ENCODE data around the gene CHN2. TPM values are rescaled to one million over a fixed set of nuclear protein-coding genes. Genes with fewer than 3 reads are reported as not detected.

CHN2 gene
- total RNA-seq, 1 experiment from 2014 or later, result 2.1 TPM

- BruUV-seq (replicated peaks), result no TSS peak
- H2AFZ ChIP-seq (ENCODE audit: low read depth, low read length, poor library complexity, severe bottlenecking), result no peak overlapping the region
- H3K36me3 ChIP-seq (ENCODE audit: control insufficient read depth in 1 of 2, insufficient read depth in 2 of 2, low read length in 2 of 2), result no peaks in the 10 kb centered on the region
- ChIA-PET RAD21 (ENCODE audit: low non-redundant PET in 1 of 2, low total read pairs in 2 of 2, uncharacterized antibody in 2 of 2, unreplicated experiment in 2 of 2) (no interaction called here), CTCF (no interaction called here), POLR2A (no interaction called here)
- H3K4me3 ChIP-seq (replicated peaks in 1 of 2; ENCODE audit: low read depth in 1 of 2, low read length in 2 of 2), result no peak overlapping the region
- no peak overlapping the region for H3K4me2 ChIP-seq (ENCODE audit: low read length)
- no peak for ATAC-seq
- H3K27me3 ChIP-seq (ENCODE audit: insufficient read depth, low read length), result no peaks in the 10 kb centered on the region; the same call in 1 of the 2 replicates
- H3K79me2 ChIP-seq (ENCODE audit: insufficient read depth, low read length), result no peaks in the 10 kb centered on the region
- H3K4me1 ChIP-seq (ENCODE audit: control insufficient read depth in 1 of 2, insufficient read depth in 2 of 2, low read length in 2 of 2), result no peaks in the 10 kb centered on the region
- TF ChIP-seq TCF7L2 (IDR thresholded peaks at IDR 0.05; ENCODE audit: borderline replicate concordance, extremely low read depth, insufficient read depth, insufficient read length), result no peak
- TF ChIP-seq SRF (IDR thresholded peaks at IDR 0.05; ENCODE audit: low read depth), result no peak
- no peak for TF ChIP-seq CBX3 (IDR thresholded peaks at IDR 0.05; ENCODE audit: low read depth)
- TF ChIP-seq SP1 (IDR thresholded peaks at IDR 0.05; ENCODE audit: low read depth), result no peak
- no peak for TF ChIP-seq POLR2AphosphoS5 (IDR thresholded peaks at IDR 0.05; ENCODE audit: low read depth, low read length)
- TF ChIP-seq SIN3A (IDR thresholded peaks at IDR 0.05; ENCODE audit: low read depth), result no peak
- TF ChIP-seq MAX (IDR thresholded peaks at IDR 0.05), result no peak
- TF ChIP-seq ZNF274 (IDR thresholded peaks at IDR 0.05; ENCODE audit: low read depth, low read length), result no peak
- no peak for TF ChIP-seq YY1 (IDR thresholded peaks at IDR 0.05; ENCODE audit: extremely low read depth, insufficient replicate concordance, low read depth, low read length)
- no peak for TF ChIP-seq ELF1 (IDR thresholded peaks at IDR 0.05; ENCODE audit: borderline replicate concordance, low read depth)
- TF ChIP-seq EZH2phosphoT487 (IDR thresholded peaks at IDR 0.05; ENCODE audit: borderline replicate concordance), result no peak
- no peak for TF ChIP-seq ATF3 (IDR thresholded peaks at IDR 0.05)
- no peak for TF ChIP-seq REST (IDR thresholded peaks at IDR 0.05; ENCODE audit: low read depth)
- no peak for TF ChIP-seq POLR2A (IDR thresholded peaks at IDR 0.05; ENCODE audit: borderline replicate concordance, extremely low read depth, insufficient read depth, insufficient read length)
- no peaks in the 10 kb centered on the region for H3K9me2 ChIP-seq (ENCODE audit: insufficient read depth)
- no peak overlapping the region for H3K27ac ChIP-seq (ENCODE audit: low read depth, low read length)
- no peaks in the 10 kb centered on the region for H4K20me1 ChIP-seq (ENCODE audit: insufficient read depth)
- H3K9me3 ChIP-seq (ENCODE audit: control insufficient read depth in 1 of 2, insufficient read depth in 1 of 2, low read depth in 1 of 2, low read length in 2 of 2), result no peaks in the 10 kb centered on the region
- no peak overlapping the region for H3K9ac ChIP-seq (ENCODE audit: low read length)
- intact Hi-C loops (cut with micrococcal nuclease), result no loop called here
- no peak for DNase-seq (ENCODE audit: low read depth, low spot score)
These were observed 284.2 kb downstream of the CHN2 start for GRCh38 chr7:29478687-29479240.

Data from HCT116 (cell line).